H1 (cell line): ENCODE results near the gene NOP9. TPM values are rescaled to one million over a fixed set of nuclear protein-coding genes. Genes with fewer than 3 reads are reported as not detected.

Experiments used
- CBX8 ChIP-seq: fragments of 300-800, 300-1000 bp; sonication (generic); IDR thresholded peaks from 2 replicates; pipeline ENCODE4 v1.7.1; 2016; ENCODE audit warnings: low read depth, low read length, borderline replicate concordance
- CEBPB ChIP-seq: IDR thresholded peaks from 2 replicates; pipeline ENCODE4 v1.6.1; 2012; ENCODE audit warnings: low read depth, low read length
- CREB1 ChIP-seq: IDR thresholded peaks from 2 replicates; pipeline ENCODE4 v1.6.1; 2012; ENCODE audit warnings: inconsistent platforms
- CTBP2 ChIP-seq: IDR thresholded peaks from 2 replicates; pipeline ENCODE4 v1.7.0; 2011; ENCODE audit warnings: borderline replicate concordance, mild to moderate bottlenecking, moderate library complexity, mixed read lengths, low read length; ENCODE audit not compliant: insufficient read depth, insufficient read length
- EP300 ChIP-seq, 2 experiments: IDR thresholded peaks; 1 replicate in 1 of 2; 2 replicates in 1 of 2; pipeline ENCODE4 v1.6.1; 2011 to 2012; ENCODE audit warnings: low read depth in 2 of 2, low read length in 2 of 2, mild to moderate bottlenecking in 2 of 2, borderline replicate concordance in 1 of 2, inconsistent platforms in 1 of 2, moderate library complexity in 1 of 2
- HDAC2 ChIP-seq, 2 experiments: fragments of 300-600 bp in 1 of 2; sonication (generic) in 1 of 2; IDR thresholded peaks; 2 replicates each; pipeline ENCODE4 v1.6.1; 2011 to 2012; ENCODE audit warnings: low read depth in 2 of 2, low read length in 2 of 2, mild to moderate bottlenecking in 2 of 2, moderate library complexity in 2 of 2, borderline replicate concordance in 1 of 2, inconsistent platforms in 1 of 2
- JUND ChIP-seq: IDR thresholded peaks from 2 replicates; pipeline ENCODE4 v1.6.1; 2011; ENCODE audit warnings: mild to moderate bottlenecking, improper control_type of control experiment, low read length
- KDM4A ChIP-seq: IDR thresholded peaks from one replicate; pipeline ENCODE4 v1.7.1; 2012; ENCODE audit warnings: low read depth, mild to moderate bottlenecking, moderate library complexity, low read length, inconsistent platforms; ENCODE audit not compliant: severe bottlenecking
- KDM5A ChIP-seq: fragments of 200-600 bp; IDR thresholded peaks from 2 replicates; pipeline ENCODE4 v1.7.1; 2012; ENCODE audit warnings: mild to moderate bottlenecking, low read length, inconsistent platforms, mixed read lengths
- MAFK ChIP-seq: IDR thresholded peaks from 2 replicates; pipeline ENCODE4 v1.6.1; 2012; ENCODE audit warnings: low read depth, mild to moderate bottlenecking, improper control_type of control experiment, low read length
- NRF1 ChIP-seq: IDR thresholded peaks from 2 replicates; pipeline ENCODE4 v1.6.1; 2011; ENCODE audit warnings: mild to moderate bottlenecking, low read depth, low read length, improper control_type of control experiment
- POLR2A ChIP-seq, 2 experiments: IDR thresholded peaks; 1 replicate in 1 of 2; 2 replicates in 1 of 2; pipeline ENCODE4 v1.6.1; 2011; ENCODE audit warnings: low read depth in 2 of 2, low read length in 2 of 2, mild to moderate bottlenecking in 2 of 2; ENCODE audit errors: control extremely low read depth in 1 of 2
- RAD21 ChIP-seq, 2 experiments: IDR thresholded peaks in 1 of 2; conservative IDR thresholded peaks in 1 of 2; 2 replicates each; pipeline ENCODE4 v1.6.1; 2011; ENCODE audit warnings: low read depth in 2 of 2, low read length in 2 of 2, improper control_type of control experiment in 1 of 2, inconsistent platforms in 1 of 2, mild to moderate bottlenecking in 1 of 2, moderate library complexity in 1 of 2
- RBBP5 ChIP-seq: IDR thresholded peaks from 2 replicates; pipeline ENCODE4 v1.7.1; 2012; ENCODE audit warnings: low read depth, mild to moderate bottlenecking, inconsistent platforms, low read length, moderate library complexity, borderline replicate concordance
- SAP30 ChIP-seq: fragments of 300-600 bp; sonication (generic); IDR thresholded peaks from 2 replicates; pipeline ENCODE4 v1.7.1; 2012; ENCODE audit warnings: low read length, moderate library complexity, mild to moderate bottlenecking, inconsistent platforms; ENCODE audit not compliant: insufficient read depth, insufficient replicate concordance
- SIX5 ChIP-seq: IDR thresholded peaks from 2 replicates; pipeline ENCODE4 v1.6.1; 2011; ENCODE audit warnings: mild to moderate bottlenecking, low read depth, low read length
- SRF ChIP-seq: IDR thresholded peaks from 2 replicates; pipeline ENCODE4 v1.6.1; 2011; ENCODE audit warnings: mild to moderate bottlenecking, low read depth, low read length, moderate library complexity
- SUZ12 ChIP-seq: fragments of 200-600 bp; sonication (generic); IDR thresholded peaks from 2 replicates; pipeline ENCODE4 v1.6.1; 2012; ENCODE audit warnings: mild to moderate bottlenecking, inconsistent platforms, low read length, moderate library complexity, mixed read lengths
- TAF1 ChIP-seq: IDR thresholded peaks from 2 replicates; pipeline ENCODE4 v1.6.1; 2011; ENCODE audit warnings: mild to moderate bottlenecking, low read depth, low read length
- TAF7 ChIP-seq: optimal IDR thresholded peaks from 2 replicates; pipeline ENCODE3; 2011; ENCODE audit warnings: low read depth, mild to moderate bottlenecking, inconsistent platforms, low read length, moderate library complexity, borderline replicate concordance
- TEAD4 ChIP-seq: IDR thresholded peaks from 2 replicates; pipeline ENCODE4 v1.6.1; 2012; ENCODE audit warnings: low read depth, low read length, inconsistent platforms, mixed read lengths
- YY1 ChIP-seq: IDR thresholded peaks from 2 replicates; pipeline ENCODE4 v1.6.1; 2011; ENCODE audit warnings: low read depth, mild to moderate bottlenecking, low read length
- polyA plus RNA-seq, 7 experiments: library from polyadenylated mRNA; depleted of rRNA in 3 of 7; stranded (reverse) in 5 of 7; unstranded in 2 of 7; fragments of >200 nt in 5 of 7; fragments of 200-250 nt in 2 of 7; gene quantifications; 1 replicate in 5 of 7; 2 replicates in 1 of 7; 4 replicates in 1 of 7; pipeline versions ENCODE4 v1.2.1 to v1.2.3, GENCODE V29; 2011 to 2013; ENCODE audit warnings: missing spikeins in 2 of 7, mixed read lengths in 2 of 7
- total RNA-seq: library from RNA; stranded (reverse); fragmentation: NEBNext Ultra II Directional; extraction: Animal tissue kit (Norgen Biotek cat#: 25700); gene quantifications from 2 replicates; pipeline ENCODE4 v1.2.1, GENCODE V29; 2021
- TF ChIP-seq, protein P1 (sequence below): IDR thresholded peaks from 2 replicates; pipeline ENCODE4 v1.6.1; 2012; ENCODE audit warnings: inconsistent platforms

The NOP9 gene
- total and polyA plus RNA-seq, 2 of the 8 experiments (the other 6 are each of a cell fraction or from before 2014, with no cell fraction given), result 17.8 to 34.8 TPM

- TF ChIP-seq, protein P1, sequence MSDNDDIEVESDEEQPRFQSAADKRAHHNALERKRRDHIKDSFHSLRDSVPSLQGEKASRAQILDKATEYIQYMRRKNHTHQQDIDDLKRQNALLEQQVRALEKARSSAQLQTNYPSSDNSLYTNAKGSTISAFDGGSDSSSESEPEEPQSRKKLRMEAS, result peak; percentile 84
- TF ChIP-seq RBBP5, result 0 out of 2 replicates have a peak, but pooled peaks have one; percentile 30
- TF ChIP-seq HDAC2 (IDR thresholded peaks at IDR 0.05; ENCODE audit: borderline replicate concordance in 1 of 2, low read depth in 2 of 2, low read length in 2 of 2), result no peak
- TF ChIP-seq CEBPB, result no peak
- TF ChIP-seq RAD21 (IDR thresholded peaks at IDR 0.05 in 1 of 2, conservative IDR thresholded peaks at IDR 0.05 in 1 of 2; ENCODE audit: low read depth in 2 of 2, low read length in 2 of 2), result no peak
- no peak for TF ChIP-seq SAP30
- TF ChIP-seq CREB1, result peak; percentile 99
- no peak for TF ChIP-seq TEAD4
- no peak for TF ChIP-seq CBX8
- peak in 1 of 2 experiments; percentile 10; a peak in 1 of 3 replicates for TF ChIP-seq EP300 (IDR thresholded peaks at IDR 0.05; ENCODE audit: borderline replicate concordance in 1 of 2, low read depth in 2 of 2, low read length in 2 of 2)
- peak; percentile 87 for TF ChIP-seq TAF1
- no peak for TF ChIP-seq CTBP2
- no peak for TF ChIP-seq SUZ12
- TF ChIP-seq KDM5A, result peak; percentile 84
- TF ChIP-seq KDM4A, result peak; percentile 100
- no peak for TF ChIP-seq NRF1
- peak; percentile 62 for TF ChIP-seq TAF7
- TF ChIP-seq SRF, result peak; percentile 91
- peak; percentile 81 to 88 for TF ChIP-seq POLR2A (IDR thresholded peaks at IDR 0.05; ENCODE audit: control extremely low read depth in 1 of 2, low read depth in 2 of 2, low read length in 2 of 2)
- peak; percentile 47; the same call in 1 of the 2 replicates for TF ChIP-seq JUND
- no peak for TF ChIP-seq SIX5
- TF ChIP-seq MAFK, result no peak
- TF ChIP-seq YY1, result no peak
Measured at GRCh38 chr14:24299255-24300191, at the start of gene NOP9, which contains the start of gene DHRS1 (continued).
